H9 (cell line): ENCODE data around the gene JAK2. TPM values are rescaled to one million over a fixed set of nuclear protein-coding genes. Genes with fewer than 3 reads are reported as not detected.

ENCODE experiments used
- DNase-seq: peaks from one replicate; pipeline ENCODE4 v3.0.0-alpha.2; 2017
- H2AFZ ChIP-seq: one replicate; pipeline ENCODE4 v1.6.1; 2013; ENCODE audit warnings: mild to moderate bottlenecking, low read length, control low read depth, moderate library complexity
- H2AK5ac ChIP-seq: 2 replicates; pipeline ENCODE4 v1.6.1; 2013; ENCODE audit warnings: low read length, control low read depth, mixed read lengths; ENCODE audit not compliant: insufficient read length
- H2BK120ac ChIP-seq: one replicate; pipeline ENCODE4 v1.6.1; 2013; ENCODE audit warnings: low read depth, mild to moderate bottlenecking, low read length, control low read depth, inconsistent platforms; ENCODE audit not compliant: poor library complexity, severe bottlenecking
- H2BK12ac ChIP-seq: 2 replicates; pipeline ENCODE4 v1.6.1; 2013; ENCODE audit warnings: low read length, control low read depth, mixed read lengths, low read depth; ENCODE audit not compliant: insufficient read length
- H2BK15ac ChIP-seq: 2 replicates; pipeline ENCODE4 v1.6.1; 2013; ENCODE audit warnings: low read depth, low read length, control low read depth
- H2BK20ac ChIP-seq: one replicate; pipeline ENCODE4 v1.6.1; 2013; ENCODE audit warnings: low read depth, mild to moderate bottlenecking, low read length, control low read depth, inconsistent platforms; ENCODE audit not compliant: poor library complexity, severe bottlenecking
- H2BK5ac ChIP-seq: 2 replicates; pipeline ENCODE4 v1.6.1; 2013; ENCODE audit warnings: low read length, control low read depth, mixed read lengths; ENCODE audit not compliant: insufficient read length
- H3K14ac ChIP-seq: 2 replicates; pipeline ENCODE4 v1.6.1; 2013; ENCODE audit warnings: low read length, control low read depth; ENCODE audit not compliant: insufficient read depth
- H3K18ac ChIP-seq: 2 replicates; pipeline ENCODE4 v1.6.1; 2013; ENCODE audit warnings: low read depth, mild to moderate bottlenecking, mixed read lengths, low read length, control low read depth; ENCODE audit not compliant: insufficient read length
- H3K23ac ChIP-seq: 2 replicates; pipeline ENCODE4 v1.6.1; 2013; ENCODE audit warnings: low read length, control low read depth, mixed read lengths, low read depth; ENCODE audit not compliant: insufficient read length
- H3K23me2 ChIP-seq: 2 replicates; pipeline ENCODE4 v1.6.1; 2013; ENCODE audit warnings: low read depth, mild to moderate bottlenecking, mixed read lengths, low read length, control low read depth; ENCODE audit not compliant: insufficient read length, poor library complexity, severe bottlenecking
- H3K27ac ChIP-seq: 2 replicates; pipeline ENCODE4 v1.5.1; 2013; ENCODE audit warnings: low read length, control low read depth, mixed read lengths, low read depth; ENCODE audit not compliant: insufficient read length
- H3K27me3 ChIP-seq: 2 replicates; pipeline ENCODE4 v1.6.1; 2013; ENCODE audit warnings: low read length, control low read depth, inconsistent platforms; ENCODE audit not compliant: insufficient read depth
- H3K4ac ChIP-seq: 2 replicates; pipeline ENCODE4 v1.6.1; 2013; ENCODE audit warnings: low read depth, mild to moderate bottlenecking, control low read depth, inconsistent platforms, low read length, moderate library complexity
- H3K4me1 ChIP-seq: 2 replicates; pipeline ENCODE4 v1.6.1; 2013; ENCODE audit warnings: low read length, control low read depth, inconsistent platforms; ENCODE audit not compliant: insufficient read depth
- H3K4me2 ChIP-seq: 2 replicates; pipeline ENCODE4 v1.6.1; 2013; ENCODE audit warnings: low read length, control low read depth, mixed read lengths; ENCODE audit not compliant: insufficient read length, insufficient read depth
- H3K56ac ChIP-seq: 2 replicates; pipeline ENCODE4 v1.6.1; 2013; ENCODE audit warnings: low read depth, mild to moderate bottlenecking, mixed read lengths, low read length, control low read depth; ENCODE audit not compliant: insufficient read length
- H3K79me1 ChIP-seq: 2 replicates; pipeline ENCODE4 v1.6.1; 2013; ENCODE audit warnings: low read depth, mild to moderate bottlenecking, moderate library complexity, low read length, control low read depth, inconsistent platforms; ENCODE audit not compliant: insufficient read depth, poor library complexity, severe bottlenecking
- H3K79me2 ChIP-seq: 2 replicates; pipeline ENCODE4 v1.6.1; 2013; ENCODE audit warnings: low read length, control low read depth, inconsistent platforms; ENCODE audit not compliant: insufficient read depth
- H3K9ac ChIP-seq: 2 replicates; pipeline ENCODE4 v1.6.1; 2013; ENCODE audit warnings: low read length, control low read depth, mixed read lengths; ENCODE audit not compliant: insufficient read length; ENCODE audit errors: extremely low read depth
- H3K9me3 ChIP-seq: one replicate; pipeline ENCODE4 v1.6.1; 2013; ENCODE audit warnings: low read depth, low read length, inconsistent platforms; ENCODE audit not compliant: control insufficient read depth
- H3T11ph ChIP-seq: one replicate; pipeline ENCODE4 v1.6.1; 2013; ENCODE audit warnings: mild to moderate bottlenecking, low read length, control low read depth, inconsistent platforms
- H4K20me1 ChIP-seq: one replicate; pipeline ENCODE4 v1.6.1; 2013; ENCODE audit not compliant: control insufficient read depth, insufficient read length, insufficient read depth
- H4K5ac ChIP-seq: 2 replicates; pipeline ENCODE4 v1.6.1; 2013; ENCODE audit warnings: low read depth, mild to moderate bottlenecking, mixed read lengths, low read length, control low read depth; ENCODE audit not compliant: insufficient read length
- H4K8ac ChIP-seq: replicated peaks from 2 replicates; pipeline ENCODE4 v1.6.1; 2013; ENCODE audit warnings: low read length, control low read depth, mixed read lengths, low read depth; ENCODE audit not compliant: insufficient read length
- H4K91ac ChIP-seq: 2 replicates; pipeline ENCODE4 v1.6.1; 2013; ENCODE audit warnings: low read depth, mild to moderate bottlenecking, moderate library complexity, mixed read lengths, low read length, control low read depth; ENCODE audit not compliant: insufficient read length
- H3K27ac Mint-ChIP-seq, 3 experiments: 2 replicates in 2 of 3; 3 replicates in 1 of 3; pipeline ENCODE4 v1.8.0; 2020 to 2021; ENCODE audit warnings: mixed read lengths in 3 of 3, mild to moderate bottlenecking in 1 of 3, moderate library complexity in 1 of 3
- H3K27me3 Mint-ChIP-seq: 2 replicates; pipeline ENCODE4 v1.8.0; 2021; ENCODE audit warnings: low read depth, mild to moderate bottlenecking, moderate library complexity, mixed read lengths
- H3K36me3 Mint-ChIP-seq, 3 experiments: 2 replicates in 2 of 3; 3 replicates in 1 of 3; pipeline ENCODE4 v1.8.0; 2020 to 2021; ENCODE audit warnings: low read depth in 3 of 3, mixed read lengths in 3 of 3; ENCODE audit not compliant: insufficient read depth in 1 of 3
- H3K4me1 Mint-ChIP-seq, 2 experiments: 2 replicates each; pipeline ENCODE4 v1.8.0; 2020; ENCODE audit warnings: mixed read lengths in 2 of 2
- H3K4me3 Mint-ChIP-seq, 2 experiments: 2 replicates in 1 of 2; 3 replicates in 1 of 2; pipeline ENCODE4 v1.8.0; 2020 to 2021; ENCODE audit warnings: mild to moderate bottlenecking in 2 of 2, mixed read lengths in 2 of 2, moderate library complexity in 1 of 2
- H3K9me3 Mint-ChIP-seq, 2 experiments: 2 replicates in 1 of 2; 3 replicates in 1 of 2; pipeline ENCODE4 v1.8.0; 2020; ENCODE audit warnings: mild to moderate bottlenecking in 2 of 2, mixed read lengths in 2 of 2, moderate library complexity in 1 of 2
- WGBS: extraction: QIAGEN DNeasy Blood & Tissue Kit; methylation state at CpG from one replicate; pipeline ENCODE4 v1.1.7; 2013; ENCODE audit warnings: missing lambda C conversion rate, low lambda C conversion rate, mixed read lengths; ENCODE audit not compliant: insufficient read length; ENCODE audit errors: extremely low coverage; 5-methylcytosine and 5-hydroxymethylcytosine counted together
- total RNA-seq: library from RNA; stranded (reverse); gene quantifications from 2 replicates; pipeline ENCODE4 v1.2.1, GENCODE V29; 2021
- TF ChIP-seq, protein P1 (sequence below): fragments of 200-600 bp; sonication (generic); conservative IDR thresholded peaks from 3 replicates; pipeline ENCODE4 v1.8.0; 2021; ENCODE audit warnings: antibody characterized with exemption, mild to moderate bottlenecking

JAK2 gene
- total RNA-seq, 1 experiment from 2014 or later = 3.4 TPM

DNA sequence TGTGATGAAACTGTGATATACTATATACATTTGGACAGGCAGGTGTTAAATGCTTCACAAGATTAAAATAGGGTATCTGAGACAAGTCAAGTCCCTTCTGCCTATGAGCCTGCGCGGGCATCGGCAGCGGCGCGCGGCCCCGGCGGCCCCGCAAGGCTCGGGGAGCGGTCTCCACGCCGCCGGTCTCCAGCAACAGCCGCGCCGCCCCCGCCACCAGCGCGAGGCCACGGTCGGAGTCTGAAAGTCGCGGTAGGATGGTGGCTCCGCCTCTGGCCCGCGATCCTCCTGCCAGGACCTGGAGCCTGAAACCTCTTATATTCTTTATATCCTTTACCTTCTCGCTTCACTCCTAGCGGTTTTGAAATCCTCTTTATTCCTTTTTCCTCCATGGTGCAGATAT, 100.9 kb downstream of the JAK2 start:
- Mint-ChIP-seq H3K27ac (no peak overlapping the region), H3K27me3 (no peaks in the 10 kb centered on the region), H3K36me3 (0 out of 7 replicates have a peak, but pooled peaks cover 0 to 2% (median 0%) of the 10 kb centered on the region in 3 experiments), H3K4me1 (no peaks in the 10 kb centered on the region), H3K4me3 (no peak overlapping the region), H3K9me3 (no peaks in the 10 kb centered on the region)
- WGBS = no CpG with 5 or more reads among the region's 30 CpGs
- no peak overlapping the region for H2AK5ac ChIP-seq
- no peak overlapping the region for H2BK120ac ChIP-seq
- H3K23me2 ChIP-seq = no peaks in the 10 kb centered on the region
- H2BK15ac ChIP-seq = no peak overlapping the region
- H3K27me3 ChIP-seq = no peaks in the 10 kb centered on the region
- no peak overlapping the region for H4K5ac ChIP-seq
- TF ChIP-seq, protein P1, sequence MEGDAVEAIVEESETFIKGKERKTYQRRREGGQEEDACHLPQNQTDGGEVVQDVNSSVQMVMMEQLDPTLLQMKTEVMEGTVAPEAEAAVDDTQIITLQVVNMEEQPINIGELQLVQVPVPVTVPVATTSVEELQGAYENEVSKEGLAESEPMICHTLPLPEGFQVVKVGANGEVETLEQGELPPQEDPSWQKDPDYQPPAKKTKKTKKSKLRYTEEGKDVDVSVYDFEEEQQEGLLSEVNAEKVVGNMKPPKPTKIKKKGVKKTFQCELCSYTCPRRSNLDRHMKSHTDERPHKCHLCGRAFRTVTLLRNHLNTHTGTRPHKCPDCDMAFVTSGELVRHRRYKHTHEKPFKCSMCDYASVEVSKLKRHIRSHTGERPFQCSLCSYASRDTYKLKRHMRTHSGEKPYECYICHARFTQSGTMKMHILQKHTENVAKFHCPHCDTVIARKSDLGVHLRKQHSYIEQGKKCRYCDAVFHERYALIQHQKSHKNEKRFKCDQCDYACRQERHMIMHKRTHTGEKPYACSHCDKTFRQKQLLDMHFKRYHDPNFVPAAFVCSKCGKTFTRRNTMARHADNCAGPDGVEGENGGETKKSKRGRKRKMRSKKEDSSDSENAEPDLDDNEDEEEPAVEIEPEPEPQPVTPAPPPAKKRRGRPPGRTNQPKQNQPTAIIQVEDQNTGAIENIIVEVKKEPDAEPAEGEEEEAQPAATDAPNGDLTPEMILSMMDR = no peak
- H3K79me2 ChIP-seq = no peaks in the 10 kb centered on the region
- no peak overlapping the region for H3T11ph ChIP-seq
- no peak overlapping the region for H4K91ac ChIP-seq
- H3K9me3 ChIP-seq = no peaks in the 10 kb centered on the region
- DNase-seq = peak; percentile 28
- no peaks in the 10 kb centered on the region for H4K20me1 ChIP-seq
- H2AFZ ChIP-seq = no peak overlapping the region
- no peak overlapping the region for H2BK20ac ChIP-seq
- no peak overlapping the region for H3K23ac ChIP-seq
- H3K79me1 ChIP-seq = no peaks in the 10 kb centered on the region
- no peak overlapping the region for H2BK5ac ChIP-seq
- H4K8ac ChIP-seq = no peak overlapping the region
- no peak overlapping the region for H3K4ac ChIP-seq
- H2BK12ac ChIP-seq = no peak overlapping the region
- H3K18ac ChIP-seq = no peak overlapping the region
- H3K4me1 ChIP-seq = no peaks in the 10 kb centered on the region
- no peak overlapping the region for H3K4me2 ChIP-seq
- H3K56ac ChIP-seq = no peak overlapping the region
- H3K14ac ChIP-seq = no peak overlapping the region
- no peak overlapping the region for H3K27ac ChIP-seq
- H3K9ac ChIP-seq = no peak overlapping the region
